Keratinocyte (primary cell): ENCODE data around the gene LYZL2.

Source experiments
- EZH2 ChIP-seq: IDR thresholded peaks from one replicate; pipeline ENCODE4 v1.6.1; 2012; ENCODE audit warnings: inconsistent platforms, mild to moderate bottlenecking, low read length, moderate library complexity
- TF ChIP-seq, protein P1 (sequence below), 3 experiments: IDR thresholded peaks in 1 of 3; conservative IDR thresholded peaks in 1 of 3; optimal IDR thresholded peaks in 1 of 3; 2 replicates in 2 of 3; 3 replicates in 1 of 3; pipeline versions ENCODE3 to v1.5.1; 2011; ENCODE audit warnings: low read length in 3 of 3, mild to moderate bottlenecking in 3 of 3, moderate library complexity in 2 of 3, control low read depth in 1 of 3, inconsistent platforms in 1 of 3; ENCODE audit not compliant: insufficient read depth in 2 of 3; ENCODE audit errors: extremely low read depth in 1 of 3

DNA sequence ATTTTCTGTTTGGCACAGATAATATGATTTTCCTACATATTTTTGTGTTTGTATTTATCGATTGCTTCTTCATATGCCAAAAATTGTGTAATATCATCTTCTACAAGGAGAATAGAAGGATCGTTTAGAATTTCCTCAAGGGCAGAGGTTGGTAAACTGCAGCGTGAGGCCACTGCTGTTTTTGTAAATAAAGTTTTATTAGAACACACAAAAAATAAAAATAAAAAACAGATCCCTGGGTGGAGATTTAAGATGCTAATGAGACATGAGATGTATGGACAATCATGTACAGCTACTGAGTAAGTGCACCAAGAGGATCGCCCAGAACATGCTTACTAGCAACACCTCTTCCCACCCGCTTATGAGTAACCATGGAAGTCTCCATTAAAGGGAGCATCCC lies 9.6 kb downstream of the LYZL2 start:
- TF ChIP-seq, protein P1, sequence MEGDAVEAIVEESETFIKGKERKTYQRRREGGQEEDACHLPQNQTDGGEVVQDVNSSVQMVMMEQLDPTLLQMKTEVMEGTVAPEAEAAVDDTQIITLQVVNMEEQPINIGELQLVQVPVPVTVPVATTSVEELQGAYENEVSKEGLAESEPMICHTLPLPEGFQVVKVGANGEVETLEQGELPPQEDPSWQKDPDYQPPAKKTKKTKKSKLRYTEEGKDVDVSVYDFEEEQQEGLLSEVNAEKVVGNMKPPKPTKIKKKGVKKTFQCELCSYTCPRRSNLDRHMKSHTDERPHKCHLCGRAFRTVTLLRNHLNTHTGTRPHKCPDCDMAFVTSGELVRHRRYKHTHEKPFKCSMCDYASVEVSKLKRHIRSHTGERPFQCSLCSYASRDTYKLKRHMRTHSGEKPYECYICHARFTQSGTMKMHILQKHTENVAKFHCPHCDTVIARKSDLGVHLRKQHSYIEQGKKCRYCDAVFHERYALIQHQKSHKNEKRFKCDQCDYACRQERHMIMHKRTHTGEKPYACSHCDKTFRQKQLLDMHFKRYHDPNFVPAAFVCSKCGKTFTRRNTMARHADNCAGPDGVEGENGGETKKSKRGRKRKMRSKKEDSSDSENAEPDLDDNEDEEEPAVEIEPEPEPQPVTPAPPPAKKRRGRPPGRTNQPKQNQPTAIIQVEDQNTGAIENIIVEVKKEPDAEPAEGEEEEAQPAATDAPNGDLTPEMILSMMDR (optimal IDR thresholded peaks at IDR 0.05 in 1 of 3, IDR thresholded peaks at IDR 0.05 in 1 of 3, conservative IDR thresholded peaks at IDR 0.05 in 1 of 3; ENCODE audit: extremely low read depth in 1 of 3, insufficient read depth in 2 of 3, low read length in 3 of 3): no peak
- no peak for TF ChIP-seq EZH2
